K562 (cell line): ENCODE data around the gene DPP9.

Experiments
- ATF1 ChIP-seq, 2 experiments: fragments of 450-650 bp in 1 of 2; IDR thresholded peaks; 2 replicates each; pipeline ENCODE4 v1.6.1; 2016; ENCODE audit warnings: missing compliant biosample characterization in 1 of 2, missing genetic modification characterization in 1 of 2
- CHD2 ChIP-seq: IDR thresholded peaks from 2 replicates; pipeline ENCODE4 v1.6.1; 2011; ENCODE audit warnings: low read depth, low read length
- CTCF ChIP-seq, 3 experiments: IDR thresholded peaks in 2 of 3; conservative IDR thresholded peaks in 1 of 3; 2 replicates each; pipeline ENCODE4 v1.5.1; 2011 to 2012; ENCODE audit warnings: low read length in 3 of 3, mild to moderate bottlenecking in 3 of 3, control low read depth in 2 of 3, improper control_type of control experiment in 1 of 3, inconsistent platforms in 1 of 3, low read depth in 1 of 3, mixed read lengths in 1 of 3, moderate library complexity in 1 of 3; ENCODE audit not compliant: insufficient read depth in 2 of 3
- ELF1 ChIP-seq: fragments of 200-800 bp; sonication (Bioruptor generic); IDR thresholded peaks from 2 replicates; pipeline ENCODE4 v1.6.1; 2016; ENCODE audit warnings: missing genetic modification characterization, missing compliant biosample characterization
- FOXM1 ChIP-seq, 2 experiments: fragments of 450-650 bp in 1 of 2; sonication (generic) in 1 of 2; formaldehyde crosslinking in 1 of 2; IDR thresholded peaks; 2 replicates each; pipeline versions ENCODE4 v1.6.1 to v1.9.0; 2017 to 2022; ENCODE audit warnings: low read depth in 2 of 2, mild to moderate bottlenecking in 2 of 2, missing genetic modification reagents in 1 of 2, moderate library complexity in 1 of 2
- KLF6 ChIP-seq: fragments of 250-450 bp; sonication (Bioruptor Pico); IDR thresholded peaks from 2 replicates; pipeline ENCODE4 v1.4.0; 2020; ENCODE audit warnings: mild to moderate bottlenecking, moderate library complexity, borderline replicate concordance
- MYC ChIP-seq, 2 experiments: fragments of 250-450 bp in 1 of 2; sonication (Bioruptor Pico) in 1 of 2; IDR thresholded peaks; 2 replicates each; pipeline versions ENCODE4 v1.5.1 to v1.6.1; 2012 to 2021; ENCODE audit warnings: low read depth in 2 of 2, borderline replicate concordance in 1 of 2, improper control_type of control experiment in 1 of 2, low read length in 1 of 2, mild to moderate bottlenecking in 1 of 2, moderate library complexity in 1 of 2
- NFATC3 ChIP-seq: fragments of 450-650 bp; IDR thresholded peaks from 2 replicates; pipeline ENCODE4 v1.6.1; 2017; ENCODE audit warnings: mild to moderate bottlenecking
- NR3C1 ChIP-seq: sonication (generic); formaldehyde crosslinking; IDR thresholded peaks from 2 replicates; pipeline ENCODE4 v1.8.1; 2022; ENCODE audit warnings: missing genetic modification reagents
- SAP30 ChIP-seq: fragments of 200-600 bp; sonication (generic); IDR thresholded peaks from 2 replicates; pipeline ENCODE4 v1.6.1; 2012; ENCODE audit warnings: borderline replicate concordance, low read depth, mild to moderate bottlenecking, moderate library complexity, low read length, control low read depth, inconsistent platforms; ENCODE audit not compliant: insufficient read depth, poor library complexity, severe bottlenecking
- TEAD2 ChIP-seq: fragments of 450-650 bp; IDR thresholded peaks from 2 replicates; pipeline ENCODE4 v1.6.1; 2016; ENCODE audit warnings: missing genetic modification characterization, control low read depth, missing compliant biosample characterization
- ZNF184 ChIP-seq: sonication (generic); formaldehyde crosslinking; IDR thresholded peaks from 2 replicates; pipeline ENCODE4 v1.5.0; 2020; ENCODE audit warnings: missing genetic modification reagents
- ZNF445 ChIP-seq: fragments of 250-450 bp; sonication (Bioruptor Pico); IDR thresholded peaks from 2 replicates; pipeline ENCODE4 v1.4.0; 2020; ENCODE audit warnings: low read depth, mild to moderate bottlenecking, moderate library complexity

- TF ChIP-seq TEAD2 (tag) = no peak
- TF ChIP-seq SAP30 = no peak
- no peak for TF ChIP-seq CHD2
- no peak for TF ChIP-seq KLF6 (CRISPR knock-in tag)
- TF ChIP-seq ATF1 (CRISPR knock-in tag; IDR thresholded peaks at IDR 0.05) = no peak
- no peak for TF ChIP-seq ATF1 (tag; IDR thresholded peaks at IDR 0.05)
- TF ChIP-seq CTCF (IDR thresholded peaks at IDR 0.05 in 2 of 3, conservative IDR thresholded peaks at IDR 0.05 in 1 of 3; ENCODE audit: insufficient read depth in 2 of 3, low read depth in 1 of 3, low read length in 3 of 3) = no peak
- no peak for TF ChIP-seq ELF1 (tag)
- TF ChIP-seq FOXM1 (IDR thresholded peaks at IDR 0.05; ENCODE audit: low read depth) = no peak
- no peak for TF ChIP-seq FOXM1 (CRISPR knock-in tag; IDR thresholded peaks at IDR 0.05; ENCODE audit: low read depth)
- TF ChIP-seq ZNF184 (CRISPR knock-in tag) = no peak
- no peak for TF ChIP-seq NR3C1
- no peak for TF ChIP-seq MYC (IDR thresholded peaks at IDR 0.05; ENCODE audit: low read depth, low read length)
- no peak for TF ChIP-seq MYC (CRISPR knock-in tag; IDR thresholded peaks at IDR 0.05; ENCODE audit: borderline replicate concordance, low read depth)
- TF ChIP-seq NFATC3 = no peak
- TF ChIP-seq ZNF445 (CRISPR knock-in tag) = no peak
Measured at GRCh38 chr19:4763021-4763420, 39.4 kb upstream of the DPP9 start.
